NCI-H526 treated with DMSO at 0.1 percent for 48 hours (cell line): Measurements from ENCODE around the gene ARCN1.

Experiments used
- DNase-seq: peaks from one replicate; lab custom pipeline; 2025; lab: John Stamatoyannopoulos, UW

Gene ARCN1

DNA sequence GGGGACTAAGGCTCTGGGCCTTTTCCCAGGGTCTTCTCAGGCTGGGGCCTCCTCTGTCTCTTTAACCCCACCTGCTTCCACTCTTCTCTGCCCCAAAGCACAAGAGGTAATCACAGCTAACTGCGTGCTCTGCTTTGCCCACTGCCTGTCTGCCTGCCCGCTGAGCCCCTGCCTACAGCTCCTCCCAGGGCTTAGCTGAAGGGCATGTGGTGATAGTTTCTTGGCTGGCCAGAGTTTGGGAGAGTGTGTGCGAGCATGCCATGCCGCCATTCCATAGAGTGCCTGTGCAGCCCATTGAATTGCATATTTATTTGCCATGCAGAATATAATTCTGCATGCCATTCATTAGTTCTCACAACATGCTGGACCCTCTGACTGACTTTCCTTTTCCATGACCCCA is 67.7 kb downstream of the ARCN1 start:
- no peak for DNase-seq

DNA sequence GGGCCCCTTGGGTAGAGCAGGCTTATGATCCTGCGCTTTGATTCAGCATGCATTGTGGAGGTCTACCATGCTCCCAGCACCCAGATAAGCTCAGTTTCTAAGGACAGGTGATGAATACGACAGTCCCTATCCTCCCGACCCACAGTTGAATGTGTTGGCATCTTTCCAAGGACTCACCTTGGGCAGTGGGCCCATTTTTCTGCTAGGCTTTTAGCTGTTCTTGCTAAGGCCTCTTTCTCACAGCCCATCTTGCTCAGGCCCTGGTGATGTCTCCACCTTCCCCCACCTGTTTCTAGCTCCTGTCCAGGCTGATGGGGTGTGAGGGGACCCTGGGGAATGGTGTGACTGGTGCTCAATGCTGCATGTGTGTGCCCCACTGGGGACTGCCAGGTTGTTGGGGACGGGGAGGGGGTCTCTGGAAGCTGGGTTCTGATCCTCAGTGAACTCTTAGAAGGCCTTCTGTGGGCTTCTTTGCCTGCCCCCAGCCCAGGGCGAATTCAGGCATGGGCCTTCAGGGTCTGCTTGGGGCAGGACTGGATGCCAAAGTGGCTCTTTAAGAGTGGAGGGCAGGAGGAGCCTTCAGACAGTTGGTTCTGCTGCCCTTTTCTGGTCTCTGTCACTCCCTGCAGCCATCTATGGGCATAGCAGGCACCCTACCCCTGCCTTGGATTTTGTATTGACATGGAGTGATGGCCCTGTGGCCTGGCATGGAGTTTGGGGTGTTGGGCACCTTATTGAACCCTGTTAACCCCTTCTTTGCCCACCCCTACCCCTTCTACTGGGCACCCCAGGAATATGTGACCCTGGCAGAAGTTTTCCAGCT is 68.3 kb downstream of the ARCN1 start:
- no peak for DNase-seq

DNA sequence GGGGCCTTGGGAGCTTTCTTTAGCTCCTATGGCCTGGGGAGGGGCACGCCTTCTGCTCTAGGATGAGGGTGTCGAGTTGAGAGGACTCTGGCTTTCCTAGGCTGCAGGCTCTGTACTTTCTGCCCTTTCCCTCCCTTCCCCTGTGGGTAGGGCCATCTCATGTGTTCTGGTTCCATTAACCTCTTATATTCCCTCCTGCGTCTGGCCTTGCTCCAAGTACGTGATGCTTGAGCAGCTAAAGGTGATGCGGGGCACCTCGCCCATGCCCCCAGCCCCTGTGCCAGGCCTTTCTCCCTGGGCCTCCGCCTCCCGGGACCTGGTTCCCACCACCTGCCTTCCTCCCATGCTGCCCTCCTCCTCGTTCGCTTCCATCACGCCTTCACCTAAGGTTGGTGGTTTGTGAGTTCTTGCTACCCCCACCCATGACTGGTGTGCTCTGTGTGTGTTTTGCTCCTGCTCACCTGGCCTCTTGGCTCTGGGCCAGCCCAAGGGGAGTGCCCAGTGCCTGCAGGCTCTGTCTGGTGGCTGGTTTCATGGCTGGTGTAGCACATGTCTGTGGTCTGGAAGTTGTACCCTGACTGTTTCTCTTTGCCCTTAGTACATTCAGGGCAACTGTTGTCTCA is 69.3 kb downstream of the ARCN1 start:
- peak; percentile 83 for DNase-seq

DNA sequence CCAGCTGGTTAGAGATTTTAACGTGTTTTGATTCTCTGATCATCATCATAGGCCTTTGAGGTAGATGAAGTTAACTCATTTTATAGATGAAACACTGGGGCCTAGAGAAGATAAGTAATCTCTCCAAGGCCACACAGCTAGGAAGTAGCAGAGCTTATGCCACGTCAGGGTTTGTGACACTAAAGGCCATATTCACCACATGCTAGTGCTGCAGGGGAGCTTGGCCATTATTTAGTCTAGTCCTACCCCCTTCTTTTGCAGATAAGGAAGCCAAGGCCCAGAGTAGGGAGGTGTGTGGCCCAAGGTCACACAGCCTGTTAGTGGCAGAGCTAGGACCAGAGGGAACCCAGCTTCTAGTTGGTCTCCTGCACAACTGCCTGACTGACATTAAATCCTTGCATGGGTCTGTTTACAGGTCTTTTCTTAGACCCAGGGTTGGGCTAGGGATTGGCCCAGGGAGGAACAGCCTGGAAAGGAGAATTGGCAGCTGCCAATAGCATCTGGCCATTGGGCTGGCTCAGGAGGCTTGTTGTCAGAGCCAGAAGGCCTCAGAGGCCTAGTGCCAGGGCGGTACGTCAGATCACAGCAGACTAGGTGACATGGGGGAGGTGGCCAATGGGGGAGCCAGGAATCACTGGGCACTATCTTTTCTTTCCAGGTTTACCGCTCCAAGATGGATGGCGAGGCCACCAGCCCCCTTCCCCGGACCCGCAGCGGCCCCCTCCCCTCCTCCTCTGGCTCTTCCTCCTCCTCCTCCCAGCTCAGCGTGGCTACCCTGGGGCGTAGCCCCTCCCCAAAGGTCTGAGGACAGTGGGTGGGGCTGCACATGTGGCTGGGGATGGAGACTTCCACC is 71.2 kb downstream of the ARCN1 start:
- DNase-seq: no peak

DNA sequence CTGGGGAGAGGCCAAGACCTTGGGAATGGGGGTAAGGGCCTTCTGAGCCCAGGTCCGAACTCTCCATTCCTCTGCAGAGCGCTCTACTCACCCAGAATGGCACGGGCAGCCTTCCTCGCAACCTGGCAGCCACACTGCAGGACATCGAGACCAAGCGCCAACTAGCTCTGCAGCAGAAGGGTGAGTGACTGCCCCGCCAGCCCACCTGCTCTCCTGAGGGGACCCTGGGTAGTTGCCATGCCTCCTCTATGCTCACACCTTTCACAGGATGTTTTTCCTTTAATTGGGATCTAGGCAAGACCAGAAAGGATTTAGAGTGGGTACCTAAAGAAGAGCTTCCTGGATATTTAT is 71.8 kb downstream of the ARCN1 start:
- no peak for DNase-seq

GRCh38 chr11:118644496-118644895 is 72.3 kb downstream of the ARCN1 start:
- no peak for DNase-seq

DNA sequence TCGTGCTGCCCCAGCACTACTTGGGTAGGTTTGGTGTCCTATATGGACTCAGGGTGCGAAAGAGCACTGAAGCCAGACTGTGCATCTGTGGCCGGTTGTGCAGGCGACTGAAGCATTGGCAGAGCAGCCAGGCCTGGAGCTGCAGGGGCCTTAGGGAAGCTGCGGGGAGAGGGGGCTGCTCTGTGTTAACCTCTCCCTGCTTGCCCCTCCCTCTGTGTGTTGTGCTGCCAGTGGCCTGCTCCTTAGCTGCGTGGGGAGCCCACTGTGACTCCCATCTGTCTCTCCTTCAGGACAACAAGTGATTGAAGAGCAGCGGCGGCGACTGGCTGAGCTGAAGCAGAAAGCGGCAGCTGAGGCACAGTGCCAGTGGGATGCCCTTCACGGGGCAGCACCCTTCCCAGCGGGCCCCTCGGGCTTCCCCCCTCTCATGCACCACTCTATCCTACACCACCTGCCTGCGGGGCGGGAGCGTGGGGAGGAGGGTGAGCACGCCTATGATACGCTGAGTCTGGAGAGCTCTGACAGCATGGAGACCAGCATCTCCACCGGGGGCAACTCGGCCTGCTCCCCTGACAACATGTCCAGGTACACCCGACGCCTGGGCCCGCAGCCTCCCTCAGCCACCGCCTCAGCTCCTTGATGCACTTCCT is 73.0 kb downstream of the ARCN1 start:
- DNase-seq: no peak

DNA sequence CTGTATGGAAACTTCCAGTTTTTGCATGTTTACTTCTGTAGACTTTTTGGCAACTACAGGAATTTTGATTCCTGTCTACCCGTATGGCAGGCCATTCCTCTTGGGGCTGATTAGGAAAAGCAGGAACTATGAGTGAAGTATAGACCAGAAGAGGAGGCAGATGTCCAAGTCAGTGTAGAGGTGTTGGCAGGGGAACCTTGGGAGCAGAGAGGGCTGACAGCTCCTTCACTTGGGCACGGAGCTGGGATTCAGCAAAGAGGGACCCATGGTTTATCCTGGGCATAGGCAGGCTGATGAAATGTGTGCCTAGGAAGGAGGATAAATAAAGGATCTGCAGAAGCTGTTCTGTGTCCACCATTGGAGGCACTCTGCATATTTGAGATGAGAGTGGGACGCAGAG is 74.2 kb downstream of the ARCN1 start:
- no peak for DNase-seq

DNA sequence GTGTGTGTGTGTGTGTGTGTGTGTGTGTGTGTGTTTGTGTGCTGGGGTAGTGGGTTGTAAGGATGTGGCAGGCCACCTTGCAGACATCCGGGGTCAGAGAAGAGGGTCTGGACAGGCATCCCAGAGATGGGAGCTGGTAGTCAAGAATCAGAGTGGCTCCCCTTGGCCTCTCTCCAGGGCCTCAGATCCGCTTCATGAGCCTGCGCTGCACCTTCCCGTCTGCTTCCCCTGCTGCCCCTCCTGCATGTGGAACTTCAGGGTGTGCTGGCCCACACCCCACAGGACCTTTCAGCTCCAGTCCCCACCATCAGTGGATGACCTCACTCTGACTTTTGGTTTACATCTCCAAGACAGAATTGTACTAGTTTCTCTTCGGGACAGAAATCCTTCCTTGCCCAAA is 76.1 kb downstream of the ARCN1 start:
- no peak for DNase-seq

DNA sequence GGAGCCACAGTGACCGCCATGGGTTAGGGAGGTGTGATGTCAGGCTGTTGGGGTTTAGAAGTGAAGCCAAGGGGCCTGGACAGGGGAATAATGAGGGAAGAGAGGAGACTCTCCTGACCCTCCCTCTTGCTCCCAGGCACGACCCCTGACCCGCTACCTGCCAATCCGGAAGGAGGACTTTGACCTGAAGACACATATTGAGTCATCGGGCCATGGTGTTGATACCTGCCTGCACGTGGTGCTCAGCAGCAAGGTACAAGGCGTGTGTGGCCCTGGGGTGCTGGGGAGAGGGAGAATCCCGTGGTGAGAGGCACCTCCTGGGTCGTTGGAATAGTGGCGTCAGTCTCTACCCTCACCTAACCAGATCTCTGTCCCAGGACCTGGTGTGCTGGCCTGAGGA is 77.7 kb downstream of the ARCN1 start:
- no peak for DNase-seq

- DNase-seq: no peak
These were observed 78.2 kb downstream of the ARCN1 start for GRCh38 chr11:118650366-118650765.

GRCh38 chr11:118651820-118652219 is 79.6 kb downstream of the ARCN1 start:
- DNase-seq: no peak
